Measurements from ENCODE around the gene KLHL2.

The KLHL2 gene

GRCh38 chr4:165324918-165325304 lies 117.5 kb downstream of the KLHL2 start:
- Histone ChIP-seq H3K4me3 (replicated peaks; ENCODE audit: insufficient read depth, low read length) (no peak overlapping the region), H3K27ac (replicated peaks) (no peak overlapping the region), H3K27me3 (ENCODE audit: insufficient read depth, poor library complexity, severe bottlenecking) (no peaks in the 10 kb centered on the region)
- no peak for DNase-seq (ENCODE audit: low read depth in 1 of 2, low spot score in 1 of 2)
- TF ChIP-seq REST (IDR thresholded peaks at IDR 0.05; ENCODE audit: insufficient replicate concordance, low read depth) (no peak), SPI1 (IDR thresholded peaks at IDR 0.05; ENCODE audit: borderline replicate concordance, low read depth) (no peak), POLR2AphosphoS5 (IDR thresholded peaks at IDR 0.05; ENCODE audit: low read depth) (no peak), CTCF (IDR thresholded peaks at IDR 0.05; ENCODE audit: insufficient read depth, low read length) (no peak), GABPA (IDR thresholded peaks at IDR 0.05; ENCODE audit: low read depth) (no peak)

- Histone ChIP-seq H3K27me3 (ENCODE audit: insufficient read depth, poor library complexity, severe bottlenecking) (no peaks in the 10 kb centered on the region), H3K4me3 (replicated peaks; ENCODE audit: insufficient read depth, low read length) (no peak overlapping the region), H3K27ac (replicated peaks) (no peak overlapping the region)
- no peak for TF ChIP-seq POLR2AphosphoS5 (IDR thresholded peaks at IDR 0.05; ENCODE audit: low read depth)
- no peak for TF ChIP-seq SPI1 (IDR thresholded peaks at IDR 0.05; ENCODE audit: borderline replicate concordance, low read depth)
- no peak for TF ChIP-seq GABPA (IDR thresholded peaks at IDR 0.05; ENCODE audit: low read depth)
- no peak for TF ChIP-seq REST (IDR thresholded peaks at IDR 0.05; ENCODE audit: insufficient replicate concordance, low read depth)
- TF ChIP-seq CTCF (IDR thresholded peaks at IDR 0.05; ENCODE audit: insufficient read depth, low read length), result no peak
- DNase-seq (ENCODE audit: low read depth in 1 of 2, low spot score in 1 of 2), result no peak
Observed at GRCh38 chr4:165325732-165326512, 118.6 kb downstream of the KLHL2 start.

- Histone ChIP-seq H3K27me3 (ENCODE audit: insufficient read depth, poor library complexity, severe bottlenecking) (no peaks in the 10 kb centered on the region), H3K27ac (replicated peaks) (peak overlapping the region; percentile 79), H3K4me3 (replicated peaks; ENCODE audit: insufficient read depth, low read length) (peak overlapping the region; percentile 45)
- DNase-seq (ENCODE audit: low read depth in 1 of 2, low spot score in 1 of 2), result no peak
- no peak for TF ChIP-seq GABPA (IDR thresholded peaks at IDR 0.05; ENCODE audit: low read depth)
- TF ChIP-seq POLR2AphosphoS5 (IDR thresholded peaks at IDR 0.05; ENCODE audit: low read depth), result no peak
- TF ChIP-seq CTCF (IDR thresholded peaks at IDR 0.05; ENCODE audit: insufficient read depth, low read length), result no peak
- no peak for TF ChIP-seq SPI1 (IDR thresholded peaks at IDR 0.05; ENCODE audit: borderline replicate concordance, low read depth)
- no peak for TF ChIP-seq REST (IDR thresholded peaks at IDR 0.05; ENCODE audit: insufficient replicate concordance, low read depth)
Observed at GRCh38 chr4:165326831-165327210, 119.5 kb downstream of the KLHL2 start.

Measured in HL-60 (cell line).